ENCODE measurements around the gene ELF1. TPM values are rescaled to one million over a fixed set of nuclear protein-coding genes. Genes with fewer than 3 reads are reported as not detected.
A peak's percentile ranks its signal among the peaks of the same experiment; 100 is the strongest.
"Not testable (repeated sequence)": the region's sequence is repeated elsewhere in the genome, so short reads cannot be mapped to it uniquely, and the experiment has no call there.

The ELF1 gene
- total RNA-seq, 2 donors from 2014 or later: 36.0 to 44.1 TPM

- Histone ChIP-seq H3K27ac (ENCODE audit: low read depth, low read length) (peak overlapping the region; percentile 9), H3K27me3 (ENCODE audit: control insufficient read depth, insufficient read depth, low read length, poor library complexity, severe bottlenecking) (no peaks in the 10 kb centered on the region), H3K4me1 (ENCODE audit: control insufficient read depth, insufficient read depth, low read length) (no peaks in the 10 kb centered on the region), H3K4me3 (ENCODE audit: low read length) (peak overlapping the region; percentile 87), H3K9me3 (ENCODE audit: control insufficient read depth, low read length) (no peaks in the 10 kb centered on the region), H3K36me3 (ENCODE audit: control insufficient read depth, insufficient read depth, low read length) (no peaks in the 10 kb centered on the region), H3K9ac (ENCODE audit: extremely low read depth, low read length, poor library complexity, severe bottlenecking) (peak overlapping the region; percentile 62)
- H3K4me1 Mint-ChIP-seq: peaks cover 5% of the 10 kb centered on the region
- DNase-seq: no peak
- no peak for TF ChIP-seq CTCF (conservative IDR thresholded peaks at IDR 0.05)
- 61 to 69% methylated on average over 3 to 4 of the region's 5 CpGs for WGBS, 2 experiments (ENCODE audit: insufficient coverage in 1 of 2, insufficient read length in 1 of 2)
- H3K4me3 Mint-ChIP-seq: peak overlapping the region; percentile 82
- H3K9me3 Mint-ChIP-seq: no peaks in the 10 kb centered on the region
- no peaks in the 10 kb centered on the region for H3K36me3 Mint-ChIP-seq (ENCODE audit: low read depth)
- H3K27ac Mint-ChIP-seq: peak overlapping the region; percentile 94
- H3K27me3 Mint-ChIP-seq (ENCODE audit: insufficient read depth): no peaks in the 10 kb centered on the region
Observed at GRCh38 chr13:40920826-40921225, 98.3 kb downstream of the ELF1 start.

DNA sequence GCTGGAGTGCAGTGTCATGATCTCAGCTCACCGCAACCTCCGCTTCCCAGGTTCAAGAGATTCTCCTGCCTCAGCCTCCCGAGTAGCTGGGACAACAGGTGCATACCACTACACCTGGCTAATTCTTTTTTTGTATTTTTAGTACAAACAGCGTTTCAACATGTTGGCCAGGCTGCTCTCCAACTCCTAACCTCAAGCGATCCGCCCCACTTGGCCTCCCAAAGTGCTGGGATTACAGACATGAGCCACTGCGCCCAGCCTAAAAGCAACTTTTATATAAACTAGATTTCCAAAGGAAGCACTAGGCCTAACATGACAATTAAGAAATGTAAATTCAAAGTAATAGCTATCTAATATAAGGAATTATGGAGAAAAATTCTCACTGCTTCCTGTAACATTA, 99.2 kb downstream of the ELF1 start:
- not testable (repeated sequence) for H3K27ac Mint-ChIP-seq; H3K27ac ChIP-seq (ENCODE audit: low read depth, low read length); H3K4me3 Mint-ChIP-seq; H3K4me1 ChIP-seq (ENCODE audit: control insufficient read depth, insufficient read depth, low read length); H3K9me3 ChIP-seq (ENCODE audit: control insufficient read depth, low read length); H3K4me1 Mint-ChIP-seq; H3K36me3 ChIP-seq (ENCODE audit: control insufficient read depth, insufficient read depth, low read length); H3K27me3 ChIP-seq (ENCODE audit: control insufficient read depth, insufficient read depth, low read length, poor library complexity, severe bottlenecking); H3K36me3 Mint-ChIP-seq (ENCODE audit: low read depth); H3K27me3 Mint-ChIP-seq (ENCODE audit: insufficient read depth); H3K9ac ChIP-seq (ENCODE audit: extremely low read depth, low read length, poor library complexity, severe bottlenecking); DNase-seq; H3K9me3 Mint-ChIP-seq; H3K4me3 ChIP-seq (ENCODE audit: low read length)
- WGBS, 2 experiments (ENCODE audit: insufficient coverage in 1 of 2, insufficient read length in 1 of 2): 90 to 95% methylated on average over 5 to 7 of the region's 7 CpGs

- H3K27me3 Mint-ChIP-seq (ENCODE audit: insufficient read depth): no peaks in the 10 kb centered on the region
- no peaks in the 10 kb centered on the region for H3K9me3 Mint-ChIP-seq
- no peak for DNase-seq
- 90 to 92% methylated on average over 5 to 6 of the region's 6 CpGs for WGBS, 2 experiments (ENCODE audit: insufficient coverage in 1 of 2, insufficient read length in 1 of 2)
- TF ChIP-seq CTCF (conservative IDR thresholded peaks at IDR 0.05): no peak
- no peaks in the 10 kb centered on the region for H3K4me1 ChIP-seq (ENCODE audit: control insufficient read depth, insufficient read depth, low read length)
- no peaks in the 10 kb centered on the region for H3K9me3 ChIP-seq (ENCODE audit: control insufficient read depth, low read length)
- H3K9ac ChIP-seq (ENCODE audit: extremely low read depth, low read length, poor library complexity, severe bottlenecking): no peak overlapping the region
- peaks cover 5% of the 10 kb centered on the region for H3K4me1 Mint-ChIP-seq
- H3K36me3 ChIP-seq (ENCODE audit: control insufficient read depth, insufficient read depth, low read length): no peaks in the 10 kb centered on the region
- no peak overlapping the region for H3K4me3 Mint-ChIP-seq
- H3K36me3 Mint-ChIP-seq (ENCODE audit: low read depth): no peaks in the 10 kb centered on the region
- H3K27ac ChIP-seq (ENCODE audit: low read depth, low read length): no peak overlapping the region
- no peak overlapping the region for H3K4me3 ChIP-seq (ENCODE audit: low read length)
- H3K27me3 ChIP-seq (ENCODE audit: control insufficient read depth, insufficient read depth, low read length, poor library complexity, severe bottlenecking): no peaks in the 10 kb centered on the region
- no peak overlapping the region for H3K27ac Mint-ChIP-seq
Observed at GRCh38 chr13:40916207-40916998, 102.7 kb downstream of the ELF1 start.

DNA sequence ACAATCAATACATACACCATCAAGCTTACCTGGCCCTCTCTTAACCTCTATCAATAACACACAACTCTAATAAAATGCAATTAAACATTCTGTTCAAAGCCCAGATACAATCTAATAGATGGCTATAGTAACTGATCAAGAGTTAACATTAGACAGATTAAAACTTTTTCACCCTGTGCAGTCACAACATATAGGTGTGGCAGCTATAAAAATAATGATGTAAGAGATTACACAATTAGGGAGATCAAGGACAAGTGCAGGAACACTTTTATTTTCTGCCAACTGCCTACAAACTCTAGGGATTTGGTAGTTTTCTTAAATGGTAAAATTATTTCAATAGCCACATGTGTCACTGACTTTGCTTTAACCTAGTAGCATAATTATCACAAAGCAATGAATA, 104.3 kb downstream of the ELF1 start:
- H3K36me3 Mint-ChIP-seq (ENCODE audit: low read depth); H3K27ac ChIP-seq (ENCODE audit: low read depth, low read length); H3K4me3 ChIP-seq (ENCODE audit: low read length); DNase-seq; H3K4me3 Mint-ChIP-seq; H3K9me3 ChIP-seq (ENCODE audit: control insufficient read depth, low read length); H3K27ac Mint-ChIP-seq; H3K9ac ChIP-seq (ENCODE audit: extremely low read depth, low read length, poor library complexity, severe bottlenecking); H3K9me3 Mint-ChIP-seq; H3K27me3 ChIP-seq (ENCODE audit: control insufficient read depth, insufficient read depth, low read length, poor library complexity, severe bottlenecking); H3K36me3 ChIP-seq (ENCODE audit: control insufficient read depth, insufficient read depth, low read length); H3K4me1 Mint-ChIP-seq; H3K27me3 Mint-ChIP-seq (ENCODE audit: insufficient read depth); H3K4me1 ChIP-seq (ENCODE audit: control insufficient read depth, insufficient read depth, low read length): not testable (repeated sequence)
